Keratinocyte (primary cell): Measurements from ENCODE around the gene CD86. TPM values are rescaled to one million over a fixed set of nuclear protein-coding genes. Genes with fewer than 3 reads are reported as not detected.

Source experiments
- DNase-seq: peaks from one replicate; pipeline ENCODE4 v3.0.0-alpha.2; 2011; ENCODE audit warnings: low read depth, missing footprints, low spot score
- FAIRE-seq: peaks from 2 replicates; lab custom pipeline; 2011; peaks lifted over from hg19 to GRCh38; lab: Jason Lieb, UNC
- H2AFZ ChIP-seq: 2 replicates; pipeline ENCODE4 v1.6.0; 2012; ENCODE audit warnings: low read length, control low read depth, inconsistent platforms; ENCODE audit not compliant: control insufficient read depth
- H3K27ac ChIP-seq: 2 replicates; pipeline ENCODE4 v1.5.1; 2011; ENCODE audit warnings: low read length; ENCODE audit not compliant: control insufficient read depth, insufficient read depth
- H3K27me3 ChIP-seq: 3 replicates; pipeline ENCODE4 v1.6.0; 2011; ENCODE audit warnings: low read length; ENCODE audit not compliant: control insufficient read depth, insufficient read depth; ENCODE audit errors: extremely low read depth
- H3K36me3 ChIP-seq, 2 experiments: 2 replicates in 1 of 2; 3 replicates in 1 of 2; pipeline ENCODE4 v1.5.1; 2011; ENCODE audit warnings: low read length in 2 of 2, mild to moderate bottlenecking in 1 of 2; ENCODE audit not compliant: control insufficient read depth in 2 of 2, insufficient read depth in 2 of 2; ENCODE audit errors: extremely low read depth in 1 of 2
- H3K4me1 ChIP-seq: 3 replicates; pipeline ENCODE4 v1.5.1; 2011; ENCODE audit warnings: low read length; ENCODE audit not compliant: control insufficient read depth, insufficient read depth; ENCODE audit errors: extremely low read depth
- H3K4me2 ChIP-seq: 3 replicates; pipeline ENCODE4 v1.6.0; 2011; ENCODE audit warnings: low read depth, low read length; ENCODE audit not compliant: control insufficient read depth, insufficient read depth; ENCODE audit errors: extremely low read depth
- H3K4me3 ChIP-seq, 3 experiments: fragments of 200-600 bp in 1 of 3; sonication (generic) in 1 of 3; 2 replicates in 2 of 3; 3 replicates in 1 of 3; pipeline ENCODE4 v1.5.1; 2011 to 2016; ENCODE audit warnings: low read length in 3 of 3, mild to moderate bottlenecking in 3 of 3, control low read depth in 2 of 3, inconsistent platforms in 1 of 3, low read depth in 1 of 3, mixed read lengths in 1 of 3, mixed run types in 1 of 3, moderate library complexity in 1 of 3; ENCODE audit not compliant: control insufficient read depth in 2 of 3, insufficient read depth in 2 of 3; ENCODE audit errors: extremely low read depth in 1 of 3
- H3K79me2 ChIP-seq: 2 replicates; pipeline ENCODE4 v1.6.0; 2012; ENCODE audit warnings: low read length; ENCODE audit not compliant: control insufficient read depth, insufficient read depth
- H3K9ac ChIP-seq: 3 replicates; pipeline ENCODE4 v1.6.0; 2011; ENCODE audit warnings: low read length; ENCODE audit not compliant: control insufficient read depth, insufficient read depth; ENCODE audit errors: extremely low read depth
- H3K9me1 ChIP-seq: 3 replicates; pipeline ENCODE4 v1.6.0; 2011; ENCODE audit warnings: low read length; ENCODE audit not compliant: control insufficient read depth, insufficient read depth; ENCODE audit errors: extremely low read depth
- H3K9me3 ChIP-seq: 2 replicates; pipeline ENCODE4 v1.5.1; 2012; ENCODE audit warnings: low read depth, low read length; ENCODE audit not compliant: control insufficient read depth
- H4K20me1 ChIP-seq: 3 replicates; pipeline ENCODE4 v1.6.0; 2011; ENCODE audit warnings: low read length; ENCODE audit not compliant: control insufficient read depth, insufficient read depth; ENCODE audit errors: extremely low read depth
- EZH2 ChIP-seq: IDR thresholded peaks from one replicate; pipeline ENCODE4 v1.6.1; 2012; ENCODE audit warnings: inconsistent platforms, mild to moderate bottlenecking, low read length, moderate library complexity
- dilution Hi-C: fragments of 300-500 bp; cut with MboI; formaldehyde crosslinking; loops from one replicate; pipeline ENCODE4 v1.7.0; 2020; ENCODE audit warnings: low sequenced_read_pairs; ENCODE audit not compliant: extremely low pct_ligation_motif_present
- polyA plus RNA-seq, 5 experiments: library from polyadenylated mRNA; depleted of rRNA in 3 of 5; stranded (reverse) in 3 of 5; stranded (forward) in 1 of 5; unstranded in 1 of 5; fragments of >200 nt; gene quantifications; 1 replicate in 1 of 5; 2 replicates in 3 of 5; 3 replicates in 1 of 5; pipeline versions ENCODE4 v1.2.1 to v1.2.3, GENCODE V29; 2011 to 2012; ENCODE audit warnings: missing spikeins in 2 of 5, low read depth in 1 of 5, low replicate concordance in 1 of 5
- TF ChIP-seq, protein P1 (sequence below), 3 experiments: IDR thresholded peaks in 1 of 3; conservative IDR thresholded peaks in 1 of 3; optimal IDR thresholded peaks in 1 of 3; 2 replicates in 2 of 3; 3 replicates in 1 of 3; pipeline versions ENCODE3 to v1.5.1; 2011; ENCODE audit warnings: low read length in 3 of 3, mild to moderate bottlenecking in 3 of 3, moderate library complexity in 2 of 3, control low read depth in 1 of 3, inconsistent platforms in 1 of 3; ENCODE audit not compliant: insufficient read depth in 2 of 3; ENCODE audit errors: extremely low read depth in 1 of 3

CD86 gene
- polyA plus RNA-seq, 1 donor (not counting 4 experiments of a cell fraction or from before 2014, with no cell fraction given), result 2.9 TPM

GRCh38 chr3:122013448-122013925, 41.7 kb upstream of the CD86 start:
- H3K9ac ChIP-seq, result no peak overlapping the region
- H3K4me1 ChIP-seq, result peaks cover 11% of the 10 kb centered on the region
- TF ChIP-seq, protein P1, sequence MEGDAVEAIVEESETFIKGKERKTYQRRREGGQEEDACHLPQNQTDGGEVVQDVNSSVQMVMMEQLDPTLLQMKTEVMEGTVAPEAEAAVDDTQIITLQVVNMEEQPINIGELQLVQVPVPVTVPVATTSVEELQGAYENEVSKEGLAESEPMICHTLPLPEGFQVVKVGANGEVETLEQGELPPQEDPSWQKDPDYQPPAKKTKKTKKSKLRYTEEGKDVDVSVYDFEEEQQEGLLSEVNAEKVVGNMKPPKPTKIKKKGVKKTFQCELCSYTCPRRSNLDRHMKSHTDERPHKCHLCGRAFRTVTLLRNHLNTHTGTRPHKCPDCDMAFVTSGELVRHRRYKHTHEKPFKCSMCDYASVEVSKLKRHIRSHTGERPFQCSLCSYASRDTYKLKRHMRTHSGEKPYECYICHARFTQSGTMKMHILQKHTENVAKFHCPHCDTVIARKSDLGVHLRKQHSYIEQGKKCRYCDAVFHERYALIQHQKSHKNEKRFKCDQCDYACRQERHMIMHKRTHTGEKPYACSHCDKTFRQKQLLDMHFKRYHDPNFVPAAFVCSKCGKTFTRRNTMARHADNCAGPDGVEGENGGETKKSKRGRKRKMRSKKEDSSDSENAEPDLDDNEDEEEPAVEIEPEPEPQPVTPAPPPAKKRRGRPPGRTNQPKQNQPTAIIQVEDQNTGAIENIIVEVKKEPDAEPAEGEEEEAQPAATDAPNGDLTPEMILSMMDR (optimal IDR thresholded peaks at IDR 0.05 in 1 of 3, IDR thresholded peaks at IDR 0.05 in 1 of 3, conservative IDR thresholded peaks at IDR 0.05 in 1 of 3; ENCODE audit: extremely low read depth in 1 of 3, insufficient read depth in 2 of 3, low read length in 3 of 3), result peak in 1 of 3 experiments; percentile 10
- TF ChIP-seq EZH2, result no peak
- H3K9me1 ChIP-seq, result no peaks in the 10 kb centered on the region
- H4K20me1 ChIP-seq, result no peaks in the 10 kb centered on the region
- FAIRE-seq (peak; percentile 90), DNase-seq (no peak)
- no peaks in the 10 kb centered on the region for H3K27me3 ChIP-seq
- H3K4me3 ChIP-seq, result no peak overlapping the region
- no peak overlapping the region for H3K27ac ChIP-seq
- H3K36me3 ChIP-seq, result no peaks in the 10 kb centered on the region
- H3K4me2 ChIP-seq, result peak overlapping the region; percentile 56
- no peaks in the 10 kb centered on the region for H3K9me3 ChIP-seq
- H3K79me2 ChIP-seq, result no peaks in the 10 kb centered on the region
- dilution Hi-C loops, result no loop called here
- peak overlapping the region; percentile 76 for H2AFZ ChIP-seq

DNA sequence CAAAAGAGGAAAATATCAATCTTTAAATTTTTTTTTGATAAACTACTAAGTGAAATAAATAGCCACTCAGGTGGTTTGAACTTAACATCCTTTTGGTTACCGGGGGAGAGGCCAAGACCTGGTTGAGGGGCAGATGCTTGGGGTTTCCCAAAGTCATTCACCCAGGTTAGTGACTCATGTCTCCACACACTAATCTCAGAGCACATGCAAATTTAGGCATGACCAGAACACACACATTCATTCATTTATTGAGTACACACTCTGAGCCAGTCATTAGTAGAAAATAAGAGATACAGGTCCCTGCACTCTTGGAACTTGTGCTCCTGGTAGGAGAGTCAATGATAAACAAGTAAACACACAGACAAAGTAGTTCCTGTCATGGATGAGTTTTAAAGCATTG, 40.4 kb upstream of the CD86 start:
- H3K4me1 ChIP-seq, result peaks cover 11% of the 10 kb centered on the region
- H3K27me3 ChIP-seq, result no peaks in the 10 kb centered on the region
- no peak overlapping the region for H2AFZ ChIP-seq
- no peaks in the 10 kb centered on the region for H3K36me3 ChIP-seq
- H3K79me2 ChIP-seq, result no peaks in the 10 kb centered on the region
- FAIRE-seq (no peak), DNase-seq (no peak)
- no peaks in the 10 kb centered on the region for H3K9me3 ChIP-seq
- no peak overlapping the region for H3K9ac ChIP-seq
- dilution Hi-C loops, result no loop called here
- H3K4me2 ChIP-seq, result no peak overlapping the region
- no peaks in the 10 kb centered on the region for H3K9me1 ChIP-seq
- no peak overlapping the region for H3K27ac ChIP-seq
- TF ChIP-seq, protein P1 (optimal IDR thresholded peaks at IDR 0.05 in 1 of 3, IDR thresholded peaks at IDR 0.05 in 1 of 3, conservative IDR thresholded peaks at IDR 0.05 in 1 of 3; ENCODE audit: extremely low read depth in 1 of 3, insufficient read depth in 2 of 3, low read length in 3 of 3), result no peak
- TF ChIP-seq EZH2, result no peak
- H4K20me1 ChIP-seq, result no peaks in the 10 kb centered on the region
- H3K4me3 ChIP-seq, result no peak overlapping the region
